NB4 (cell line): ENCODE measurements around the gene VGF.
"Not testable (repeated sequence)": the region's sequence is repeated elsewhere in the genome, so short reads cannot be mapped to it uniquely, and the experiment has no call there.

Experiments used
- DNase-seq: peaks from one replicate; pipeline ENCODE4 v3.0.0; 2010; ENCODE audit warnings: low read depth
- H3K4me3 ChIP-seq: one replicate; pipeline ENCODE4 v1.5.1; 2011; ENCODE audit warnings: mild to moderate bottlenecking, low read depth, low read length, moderate library complexity
- CTCF ChIP-seq: IDR thresholded peaks from one replicate; pipeline ENCODE4 v1.5.1; 2012; ENCODE audit warnings: low read depth, low read length
- MYC ChIP-seq: IDR thresholded peaks from 2 replicates; pipeline ENCODE4 v1.6.1; 2011; ENCODE audit warnings: low read depth, low read length
- POLR2A ChIP-seq: IDR thresholded peaks from 2 replicates; pipeline ENCODE4 v1.6.1; 2011; ENCODE audit warnings: mild to moderate bottlenecking; ENCODE audit not compliant: insufficient read length; ENCODE audit errors: extremely low read depth
- TF ChIP-seq, protein P1 (sequence below): IDR thresholded peaks from 2 replicates; pipeline ENCODE4 v1.6.1; 2011; ENCODE audit warnings: low read depth, low read length

Gene VGF

DNA sequence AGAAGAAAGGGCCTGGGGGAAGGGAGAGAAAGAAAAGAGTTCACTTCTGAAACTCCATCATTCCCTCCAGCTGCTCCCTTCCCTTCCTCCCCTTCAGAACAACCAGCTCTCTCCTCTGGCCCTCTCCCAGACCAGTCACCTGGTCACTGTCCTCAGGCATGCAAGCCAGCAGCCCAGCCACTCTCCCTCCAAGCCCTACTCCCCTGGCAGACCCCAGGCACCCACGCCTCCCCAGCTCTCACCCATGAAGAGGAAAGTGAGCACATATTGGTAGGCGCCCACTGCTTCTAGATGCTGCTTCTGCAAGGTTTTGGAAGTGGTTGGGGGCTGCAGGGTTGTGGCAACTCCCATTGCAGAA is 35.1 kb upstream of the VGF start:
- H3K4me3 ChIP-seq, result no peak overlapping the region
- TF ChIP-seq CTCF (no peak), POLR2A (no peak), MYC (no peak)
- TF ChIP-seq, protein P1, sequence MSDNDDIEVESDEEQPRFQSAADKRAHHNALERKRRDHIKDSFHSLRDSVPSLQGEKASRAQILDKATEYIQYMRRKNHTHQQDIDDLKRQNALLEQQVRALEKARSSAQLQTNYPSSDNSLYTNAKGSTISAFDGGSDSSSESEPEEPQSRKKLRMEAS, result no peak
- DNase-seq, result no peak

GRCh38 chr7:101199522-101199921 is 34.2 kb upstream of the VGF start:
- not testable (repeated sequence) for DNase-seq, H3K4me3 ChIP-seq

DNA sequence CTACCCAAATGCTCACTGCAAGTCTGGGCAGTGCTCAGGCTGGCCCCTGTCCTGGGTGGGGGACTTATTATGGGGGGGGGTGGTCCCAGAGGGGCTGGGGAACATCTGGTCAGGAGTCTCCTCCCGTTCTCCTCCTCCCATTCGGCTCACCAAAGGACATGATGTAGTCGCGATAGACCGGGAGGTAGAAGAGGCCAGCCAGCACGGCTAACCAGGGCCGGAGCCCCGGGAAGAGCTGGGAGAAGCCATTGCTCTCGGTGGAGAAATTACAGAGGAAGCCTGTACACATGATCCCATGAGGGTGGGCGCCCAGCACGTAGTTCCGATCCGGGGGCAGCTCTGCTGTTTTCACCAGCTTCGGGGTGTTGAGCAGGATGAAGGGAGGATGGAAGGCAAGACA is 33.1 kb upstream of the VGF start:
- no peak overlapping the region for H3K4me3 ChIP-seq
- no peak for DNase-seq
- TF ChIP-seq POLR2A, result no peak
- TF ChIP-seq MYC, result no peak
- TF ChIP-seq, protein P1, result no peak
- TF ChIP-seq CTCF, result no peak

- DNase-seq, result no peak
- no peak overlapping the region for H3K4me3 ChIP-seq
- TF ChIP-seq MYC, result no peak
- TF ChIP-seq CTCF, result no peak
- TF ChIP-seq, protein P1, result no peak
- no peak for TF ChIP-seq POLR2A
These were observed 32.6 kb upstream of the VGF start for GRCh38 chr7:101197991-101198390.

- no peak for TF ChIP-seq MYC
- TF ChIP-seq, protein P1, result no peak
- no peak for TF ChIP-seq POLR2A
- no peak for TF ChIP-seq CTCF
- no peak for DNase-seq
- H3K4me3 ChIP-seq, result no peak overlapping the region
These were observed 30.5 kb upstream of the VGF start for GRCh38 chr7:101195884-101196283.

DNA sequence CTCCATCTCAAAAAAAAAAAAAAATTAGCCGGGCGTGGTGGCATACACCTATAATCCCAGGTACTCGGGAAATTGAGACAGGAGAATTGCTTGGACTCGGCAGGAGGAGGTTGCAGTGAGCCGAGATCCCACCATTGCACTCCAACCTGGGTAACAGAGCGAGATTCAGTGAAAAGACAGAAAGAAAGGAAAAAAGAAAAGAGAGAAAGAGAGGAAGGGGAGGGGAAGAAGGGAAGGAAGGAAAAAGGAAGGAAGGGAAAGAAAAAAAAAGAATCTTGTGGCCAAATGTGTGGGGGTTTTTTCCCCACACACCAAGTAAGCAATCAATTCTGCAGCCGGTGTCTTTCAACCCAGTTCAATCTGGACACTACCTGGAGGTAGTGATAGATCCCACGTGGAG is 23.7 kb upstream of the VGF start:
- no peak for DNase-seq
- TF ChIP-seq MYC (no peak), CTCF (no peak), POLR2A (no peak)
- TF ChIP-seq, protein P1, result no peak
- no peak overlapping the region for H3K4me3 ChIP-seq
